GM23338 (cell line): ENCODE data around the gene ENOX1. TPM values are rescaled to one million over a fixed set of nuclear protein-coding genes. Genes with fewer than 3 reads are reported as not detected.
A peak's percentile ranks its signal among the peaks of the same experiment; 100 is the strongest.

ENCODE experiments used
- ATAC-seq: fragments of 200-7000 bp; cut with Tn5 transposase; 3 replicates; pipeline ENCODE4 v1.9.1; 2020
- DNase-seq: peaks from one replicate; pipeline ENCODE4 v3.0.0-alpha.2; 2015; ENCODE audit warnings: low spot score
- H2AFZ ChIP-seq: fragments of 200-600 bp; sonication (generic); 2 replicates; pipeline ENCODE4 v1.8.0; 2016; ENCODE audit warnings: antibody characterized with exemption, mild to moderate bottlenecking, moderate library complexity
- H3F3A ChIP-seq: fragments of 200-600 bp; sonication (generic); replicated peaks from 2 replicates; pipeline ENCODE4 v1.8.0; 2017; ENCODE audit warnings: antibody characterized with exemption, mixed run types, low read depth
- H3K27ac ChIP-seq: fragments of 200-600 bp; sonication (generic); 2 replicates; pipeline ENCODE4 v1.6.1; 2016; ENCODE audit warnings: low read depth
- H3K27me3 ChIP-seq: fragments of 200-600 bp; sonication (generic); 2 replicates; pipeline ENCODE4 v1.8.0; 2016; ENCODE audit warnings: mild to moderate bottlenecking, mixed run types, moderate library complexity; ENCODE audit not compliant: insufficient read depth
- H3K36me3 ChIP-seq: fragments of 200-600 bp; sonication (generic); 2 replicates; pipeline ENCODE4 v1.8.0; 2016; ENCODE audit warnings: mild to moderate bottlenecking; ENCODE audit not compliant: insufficient read depth
- H3K4me1 ChIP-seq: fragments of 200-600 bp; sonication (generic); 2 replicates; pipeline ENCODE4 v1.8.0; 2016; ENCODE audit warnings: mild to moderate bottlenecking, moderate library complexity; ENCODE audit not compliant: insufficient read depth
- H3K4me2 ChIP-seq: fragments of 200-600 bp; sonication (generic); 2 replicates; pipeline ENCODE4 v1.7.1; 2017; ENCODE audit warnings: mixed run types
- H3K4me3 ChIP-seq: fragments of 200-600 bp; sonication (generic); 2 replicates; pipeline ENCODE4 v1.6.1; 2016; ENCODE audit warnings: mixed run types
- H3K79me2 ChIP-seq: fragments of 200-600 bp; sonication (generic); replicated peaks from 2 replicates; pipeline ENCODE4 v1.8.0; 2017; ENCODE audit warnings: mild to moderate bottlenecking; ENCODE audit not compliant: insufficient read depth
- H3K9me2 ChIP-seq: fragments of 200-600 bp; sonication (generic); 2 replicates; pipeline ENCODE4 v1.8.0; 2017; ENCODE audit not compliant: insufficient read depth
- H4K20me1 ChIP-seq: fragments of 200-600 bp; sonication (generic); replicated peaks from 2 replicates; pipeline ENCODE4 v1.8.0; 2017; ENCODE audit warnings: mild to moderate bottlenecking; ENCODE audit not compliant: insufficient read depth
- H3K27ac Mint-ChIP-seq: 2 replicates; pipeline ENCODE4 v1.8.0; 2020; ENCODE audit warnings: inconsistent platforms, mild to moderate bottlenecking, moderate library complexity, mixed read lengths
- H3K27me3 Mint-ChIP-seq: 3 replicates; pipeline ENCODE4 v1.8.0; 2022; ENCODE audit warnings: low read depth, mild to moderate bottlenecking, moderate library complexity, mixed read lengths, inconsistent platforms; ENCODE audit not compliant: insufficient read depth, poor library complexity
- H3K36me3 Mint-ChIP-seq: 3 replicates; pipeline ENCODE4 v1.8.0; 2021; ENCODE audit warnings: low read depth, mild to moderate bottlenecking, inconsistent platforms, moderate library complexity, mixed read lengths
- H3K4me1 Mint-ChIP-seq: 3 replicates; pipeline ENCODE4 v1.8.0; 2020; ENCODE audit warnings: mild to moderate bottlenecking, inconsistent platforms, mixed read lengths
- H3K4me3 Mint-ChIP-seq: 3 replicates; pipeline ENCODE4 v1.8.0; 2021; ENCODE audit warnings: moderate library complexity, mild to moderate bottlenecking, inconsistent platforms, mixed read lengths
- H3K9me3 Mint-ChIP-seq: 3 replicates; pipeline ENCODE4 v1.8.0; 2020; ENCODE audit warnings: moderate library complexity, mild to moderate bottlenecking, inconsistent platforms, mixed read lengths
- CREB1 ChIP-seq: fragments of 250-450 bp; sonication (Bioruptor Pico); IDR thresholded peaks from 2 replicates; pipeline ENCODE4 v1.5.0; 2020; ENCODE audit warnings: low read depth, mild to moderate bottlenecking, moderate library complexity
- ETS1 ChIP-seq: IDR thresholded peaks from 2 replicates; pipeline ENCODE4 v1.6.1; 2016; ENCODE audit warnings: antibody characterized with exemption
- EZH2phosphoT487 ChIP-seq: fragments of 200-600 bp; sonication (generic); IDR thresholded peaks from one replicate; pipeline ENCODE4 v1.8.1; 2018; ENCODE audit warnings: antibody characterized with exemption; ENCODE audit not compliant: unreplicated experiment
- REST ChIP-seq: IDR thresholded peaks from one replicate; pipeline ENCODE4 v1.6.1; 2018; ENCODE audit warnings: antibody characterized with exemption; ENCODE audit not compliant: unreplicated experiment
- STAT1 ChIP-seq: IDR thresholded peaks from one replicate; pipeline ENCODE4 v1.6.1; 2016; ENCODE audit warnings: antibody characterized with exemption; ENCODE audit not compliant: unreplicated experiment
- ZNF331 ChIP-seq: fragments of 250-450 bp; sonication (Bioruptor Pico); IDR thresholded peaks from 2 replicates; pipeline ENCODE4 v1.5.0; 2020; ENCODE audit warnings: low read depth, mild to moderate bottlenecking, moderate library complexity
- polyA plus RNA-seq: library from polyadenylated mRNA; unstranded; fragments of >200 nt; fragmentation: Nextera tagmentation; extraction: Ambion mirVana; gene quantifications from 2 replicates; pipeline ENCODE4 v1.2.1, GENCODE V29; 2016
- total RNA-seq: library from RNA; depleted of rRNA; stranded (reverse); fragments of >200 nt; shearing (Covaris generic); gene quantifications from 2 replicates; pipeline ENCODE4 v1.2.3, GENCODE V29; 2014

ENOX1 gene
- total and polyA plus RNA-seq, 2 experiments from 2014 or later: 0.66 to 0.81 TPM

- no peak for TF ChIP-seq ETS1
- TF ChIP-seq CREB1: no peak
Measured at GRCh38 chr13:43373400-43373799, 413.4 kb downstream of the ENOX1 start (continued).

- ATAC-seq (no peak), DNase-seq (no peak)
- no peak overlapping the region for H3K4me2 ChIP-seq
- peaks cover 10% of the 10 kb centered on the region for H3K4me1 ChIP-seq
- H3K9me2 ChIP-seq: 0 out of 2 replicates have a peak, but pooled peaks cover 4% of the 10 kb centered on the region
- Mint-ChIP-seq H3K36me3 (no peaks in the 10 kb centered on the region), H3K27me3 (peaks cover 6% of the 10 kb centered on the region), H3K4me1 (peaks cover 14% of the 10 kb centered on the region), H3K27ac (no peak overlapping the region), H3K4me3 (no peak overlapping the region), H3K9me3 (no peaks in the 10 kb centered on the region)
- TF ChIP-seq STAT1 (no peak), REST (no peak)
- H3F3A ChIP-seq: no peaks in the 10 kb centered on the region
- H3K27me3 ChIP-seq: no peaks in the 10 kb centered on the region
- no peak overlapping the region for H3K4me3 ChIP-seq
- 0 out of 2 replicates have a peak overlapping the region, but pooled peaks have one; percentile 28 for H2AFZ ChIP-seq
- no peaks in the 10 kb centered on the region for H4K20me1 ChIP-seq
- H3K79me2 ChIP-seq: no peaks in the 10 kb centered on the region
- no peak overlapping the region for H3K27ac ChIP-seq
- H3K36me3 ChIP-seq: no peaks in the 10 kb centered on the region
Measured at GRCh38 chr13:43370842-43371241, 415.9 kb downstream of the ENOX1 start.

GRCh38 chr13:43369319-43369718, 417.5 kb downstream of the ENOX1 start:
- H3K79me2 ChIP-seq: no peaks in the 10 kb centered on the region
- no peaks in the 10 kb centered on the region for H4K20me1 ChIP-seq
- Mint-ChIP-seq H3K36me3 (no peaks in the 10 kb centered on the region), H3K4me3 (no peak overlapping the region), H3K27ac (no peak overlapping the region), H3K9me3 (no peaks in the 10 kb centered on the region), H3K4me1 (peaks cover 14% of the 10 kb centered on the region), H3K27me3 (peaks cover 6% of the 10 kb centered on the region)
- no peaks in the 10 kb centered on the region for H3K36me3 ChIP-seq
- H3K4me3 ChIP-seq: no peak overlapping the region
- H3K4me2 ChIP-seq: no peak overlapping the region
- H2AFZ ChIP-seq: no peak overlapping the region
- DNase-seq (no peak), ATAC-seq (no peak)
- 0 out of 2 replicates have a peak, but pooled peaks cover 4% of the 10 kb centered on the region for H3K9me2 ChIP-seq
- TF ChIP-seq EZH2phosphoT487: no peak
- no peak for TF ChIP-seq ZNF331 (CRISPR knock-in tag)
- peaks cover 10% of the 10 kb centered on the region for H3K4me1 ChIP-seq
- no peak overlapping the region for H3K27ac ChIP-seq
- no peaks in the 10 kb centered on the region for H3F3A ChIP-seq
- no peaks in the 10 kb centered on the region for H3K27me3 ChIP-seq
